GM19193 (cell line): ENCODE measurements around the gene TPPP.

Experiments used
- POLR2A ChIP-seq: IDR thresholded peaks from 4 replicates; pipeline ENCODE4 v1.6.1; 2011; ENCODE audit not compliant: insufficient read depth, insufficient read length; ENCODE audit errors: extremely low read depth

TPPP gene

DNA sequence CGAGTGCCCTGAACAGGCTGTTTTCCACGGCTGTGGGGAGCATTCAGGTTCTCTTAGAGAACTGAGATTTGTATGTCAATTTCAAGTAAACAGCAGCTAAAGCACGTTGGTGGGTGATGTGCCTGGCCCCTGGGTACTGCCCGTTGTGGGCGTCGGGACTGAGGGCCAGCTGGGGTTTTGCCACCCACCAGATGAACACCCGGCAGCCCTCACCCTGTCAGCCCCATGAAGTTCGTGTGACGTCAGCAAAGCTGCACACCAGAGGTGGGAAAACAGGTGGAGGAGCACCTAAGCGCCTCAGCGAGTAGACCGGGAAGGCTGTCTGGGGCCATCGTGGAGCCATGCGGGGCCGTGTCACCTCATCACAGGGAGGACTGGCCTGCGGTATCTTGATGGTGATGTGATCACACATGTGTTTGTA is 71.8 kb downstream of the TPPP start:
- no peak for TF ChIP-seq POLR2A

DNA sequence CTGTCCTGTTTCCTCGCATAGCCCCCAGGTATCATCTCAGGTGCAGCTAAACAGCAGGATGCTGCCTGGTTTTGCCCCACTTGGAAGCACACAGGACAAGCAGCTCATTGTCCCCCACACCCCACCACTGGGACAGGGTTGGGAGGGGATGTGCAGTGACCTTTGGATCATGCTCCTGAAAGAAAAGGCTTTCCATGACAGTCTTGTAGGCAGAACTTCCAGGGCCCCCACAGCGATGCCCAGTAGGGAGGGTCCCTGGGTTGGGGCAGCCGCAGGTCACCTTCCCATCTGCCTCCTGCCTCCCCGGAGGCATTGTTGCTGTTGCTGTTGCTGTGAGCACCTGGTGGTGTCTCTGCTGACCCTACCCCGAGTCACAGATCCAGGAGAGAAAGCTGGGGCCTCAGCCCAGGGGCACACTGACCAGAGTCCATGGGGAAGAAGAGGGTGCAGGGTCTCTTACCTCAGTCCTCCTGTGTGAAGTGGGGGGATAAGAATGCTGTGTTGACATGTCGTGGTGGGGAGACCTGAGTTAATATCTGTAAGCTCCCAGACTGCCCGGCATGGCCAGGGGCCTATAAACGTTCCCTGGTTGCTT is 72.5 kb downstream of the TPPP start:
- TF ChIP-seq POLR2A, result no peak

DNA sequence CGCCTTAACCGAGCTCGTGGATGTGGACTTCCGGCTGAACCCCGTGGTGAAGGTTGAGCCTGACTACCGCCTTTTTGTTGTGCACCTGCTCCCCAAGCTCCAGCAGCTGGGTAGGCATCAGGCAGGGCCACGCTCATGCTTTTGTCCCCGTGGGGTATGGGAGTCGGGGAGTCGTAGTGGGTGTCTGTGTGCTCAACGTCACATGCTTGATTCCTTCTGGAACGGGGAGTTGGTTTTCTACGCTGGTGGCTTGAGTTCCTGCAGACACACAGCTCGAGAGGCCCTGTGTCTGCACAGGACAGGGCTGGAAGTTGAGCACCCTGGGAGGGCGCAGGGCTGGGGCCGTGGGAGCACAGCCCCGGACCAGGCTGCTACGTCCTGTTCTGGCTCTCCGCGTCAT is 73.0 kb downstream of the TPPP start:
- no peak for TF ChIP-seq POLR2A

DNA sequence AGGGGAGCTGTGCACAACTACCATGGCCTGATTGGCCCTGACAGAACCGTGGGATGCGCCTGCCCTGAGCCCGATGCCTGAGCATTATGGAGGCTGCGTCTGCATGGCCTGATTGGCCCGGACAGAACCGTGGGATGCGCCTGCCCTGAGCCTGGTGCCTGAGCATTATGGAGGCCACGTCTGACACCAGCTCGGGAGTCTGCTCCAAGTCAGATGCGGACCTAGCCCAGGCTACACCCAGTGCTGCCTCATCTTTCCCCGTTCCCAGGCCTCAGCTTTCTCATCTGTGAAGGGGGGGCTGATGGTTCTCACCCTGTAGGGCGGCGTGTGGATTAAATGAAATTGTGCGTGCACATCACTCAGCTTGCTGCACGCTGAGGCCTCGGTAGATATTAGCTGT is 73.7 kb downstream of the TPPP start:
- TF ChIP-seq POLR2A, result no peak

DNA sequence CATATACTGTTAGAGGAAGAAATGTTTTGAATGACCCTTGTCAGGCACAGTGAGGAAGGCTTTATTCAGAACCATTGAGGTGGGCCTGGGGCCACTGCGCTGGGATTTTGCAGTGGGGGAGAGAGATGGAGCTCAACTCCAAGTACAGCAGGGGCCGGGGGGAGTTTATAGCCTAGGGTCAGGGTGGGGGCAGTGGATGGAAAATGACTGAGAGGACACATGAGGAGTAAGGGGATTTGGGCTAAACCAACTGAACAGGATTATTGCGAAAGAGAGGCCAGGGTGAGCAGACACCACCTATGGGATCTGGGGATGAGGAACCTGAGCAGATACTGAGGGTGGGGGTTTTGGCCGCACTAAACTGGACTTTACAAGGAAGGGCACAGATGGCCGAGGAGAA is 74.7 kb downstream of the TPPP start:
- TF ChIP-seq POLR2A, result no peak

DNA sequence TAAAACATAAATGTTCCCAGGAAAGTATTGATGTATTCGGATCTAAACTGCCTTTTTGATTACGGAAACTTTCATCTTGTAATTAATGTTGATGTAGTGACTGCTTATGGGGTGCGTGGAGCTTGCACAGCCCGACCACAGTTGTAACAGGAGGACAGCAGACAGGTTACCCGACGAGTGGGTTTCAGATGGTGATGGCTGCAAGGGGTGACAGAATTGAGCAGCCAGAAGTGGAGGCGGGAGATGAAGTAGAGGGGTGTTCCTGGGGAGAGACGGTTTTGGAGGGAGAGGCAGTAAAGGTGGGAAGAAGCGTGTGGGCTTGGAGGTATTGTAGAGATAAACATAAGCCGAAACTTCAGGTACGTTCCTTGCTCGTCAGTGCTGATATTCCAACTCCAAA is 75.3 kb downstream of the TPPP start:
- no peak for TF ChIP-seq POLR2A

DNA sequence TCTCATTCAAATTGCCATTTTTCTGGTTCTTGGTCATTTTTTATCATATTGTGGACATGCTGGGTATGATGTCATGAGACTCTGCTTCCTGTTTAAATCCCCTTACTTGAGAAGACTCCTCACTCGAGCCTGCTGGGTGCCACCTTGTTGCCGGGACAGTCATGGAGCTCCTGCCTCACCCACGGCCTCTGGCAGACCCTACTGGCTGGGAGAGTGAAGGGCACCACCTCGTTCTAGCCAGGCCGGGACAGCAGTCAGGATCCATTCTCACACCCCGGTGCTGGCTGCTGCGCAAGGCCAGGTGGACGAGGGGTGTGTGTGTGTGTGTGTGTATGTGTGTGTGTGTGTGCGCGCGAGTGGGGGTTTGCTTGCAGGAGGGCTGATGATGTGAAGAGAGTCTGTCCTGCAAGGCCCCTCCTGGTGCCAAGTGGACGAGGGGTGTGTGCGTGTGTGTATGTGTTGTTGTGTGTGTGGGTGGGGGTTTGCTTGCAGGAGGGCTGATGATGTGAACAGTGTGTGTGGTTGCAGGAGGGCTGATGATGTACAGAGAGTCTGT is 76.6 kb downstream of the TPPP start:
- no peak for TF ChIP-seq POLR2A

DNA sequence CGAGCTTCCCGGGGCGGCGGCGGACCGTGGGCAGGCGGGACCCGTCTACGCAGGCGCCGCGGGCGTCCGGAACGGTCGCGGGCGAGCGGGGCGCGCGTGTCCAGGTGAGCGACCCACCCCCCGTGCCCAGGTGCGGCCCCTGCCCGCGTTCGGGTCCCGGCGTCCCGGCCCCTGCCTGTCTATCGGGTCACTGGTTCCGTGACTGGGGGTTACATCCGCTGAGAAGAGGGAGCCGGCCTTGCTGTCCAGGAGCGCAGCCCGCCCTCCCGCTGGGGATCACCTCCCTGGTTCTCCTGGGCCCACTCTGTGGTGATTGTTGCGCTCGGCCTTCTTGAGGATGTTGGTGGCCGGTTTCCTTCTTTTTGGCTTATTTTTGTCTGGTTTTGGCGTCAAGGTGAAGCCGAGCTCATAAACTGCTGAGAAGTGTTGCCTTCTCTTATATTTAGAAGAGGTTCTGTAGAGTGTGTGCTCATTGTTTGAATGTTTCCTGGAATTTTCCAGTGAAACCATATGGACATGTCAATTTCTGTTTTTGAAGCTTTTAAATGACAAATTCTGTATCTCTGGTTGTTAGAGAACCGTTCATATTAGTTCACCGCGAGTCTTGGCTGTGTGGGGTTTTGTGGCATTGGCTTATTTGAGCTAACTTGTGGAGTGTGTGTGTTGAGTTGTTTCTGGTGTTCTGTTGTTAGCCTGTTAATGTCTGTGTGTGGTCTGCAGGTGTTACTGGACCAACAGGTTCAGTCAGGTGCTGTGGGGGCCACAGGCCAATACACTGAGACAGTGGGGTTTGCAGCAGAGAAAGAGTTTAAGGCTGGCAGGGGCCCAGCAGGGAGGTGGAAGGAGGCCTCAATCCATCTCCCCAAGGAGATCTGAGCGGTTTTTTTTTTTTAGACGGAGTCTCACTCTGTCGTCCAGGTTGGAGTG is 80.4 kb downstream of the TPPP start:
- no peak for TF ChIP-seq POLR2A

DNA sequence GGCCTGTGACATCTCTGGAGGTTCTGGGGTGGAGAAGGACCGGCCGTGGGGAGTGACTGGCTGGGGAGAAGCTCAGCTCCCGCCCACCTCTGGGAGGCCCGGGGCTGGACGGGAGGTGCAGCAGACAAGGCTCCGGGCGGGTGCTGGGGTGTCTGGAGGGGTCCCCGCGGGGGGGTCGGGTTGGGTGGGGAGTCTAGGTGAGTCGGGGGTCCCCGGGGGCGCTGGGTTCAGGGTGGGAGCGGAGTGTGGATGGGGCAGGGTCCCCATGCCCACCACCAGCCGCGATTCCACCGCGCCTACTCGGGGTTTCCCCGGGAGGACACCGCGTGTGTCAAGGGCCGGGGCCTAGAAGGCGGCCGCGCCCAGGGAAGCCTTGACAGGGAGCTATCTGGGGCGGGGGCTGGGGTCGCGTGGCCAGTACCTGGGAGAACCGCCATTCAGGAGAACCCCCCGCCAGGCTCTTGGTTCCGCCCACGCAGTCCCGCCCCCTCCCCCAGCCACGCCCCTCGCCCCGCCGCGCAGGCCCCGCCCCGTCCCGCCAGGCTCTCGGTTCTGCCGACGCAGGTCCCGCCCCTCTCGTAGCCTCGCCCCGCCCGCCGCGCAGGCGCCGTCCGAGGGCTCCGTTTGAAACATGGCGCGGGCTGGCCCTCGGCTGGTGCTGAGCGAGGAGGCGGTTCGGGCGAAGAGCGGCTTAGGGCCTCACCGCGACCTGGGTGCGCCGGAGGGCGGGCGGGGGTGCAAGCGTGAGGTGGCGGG is 81.2 kb downstream of the TPPP start, which contains the start of gene CEP72:
CEP72 (plus strand) TSS at position 610 of the 756 bp plus-strand sequence; CDS start at position 632, 22 bp downstream.
- TF ChIP-seq POLR2A, result peak; percentile 75

DNA sequence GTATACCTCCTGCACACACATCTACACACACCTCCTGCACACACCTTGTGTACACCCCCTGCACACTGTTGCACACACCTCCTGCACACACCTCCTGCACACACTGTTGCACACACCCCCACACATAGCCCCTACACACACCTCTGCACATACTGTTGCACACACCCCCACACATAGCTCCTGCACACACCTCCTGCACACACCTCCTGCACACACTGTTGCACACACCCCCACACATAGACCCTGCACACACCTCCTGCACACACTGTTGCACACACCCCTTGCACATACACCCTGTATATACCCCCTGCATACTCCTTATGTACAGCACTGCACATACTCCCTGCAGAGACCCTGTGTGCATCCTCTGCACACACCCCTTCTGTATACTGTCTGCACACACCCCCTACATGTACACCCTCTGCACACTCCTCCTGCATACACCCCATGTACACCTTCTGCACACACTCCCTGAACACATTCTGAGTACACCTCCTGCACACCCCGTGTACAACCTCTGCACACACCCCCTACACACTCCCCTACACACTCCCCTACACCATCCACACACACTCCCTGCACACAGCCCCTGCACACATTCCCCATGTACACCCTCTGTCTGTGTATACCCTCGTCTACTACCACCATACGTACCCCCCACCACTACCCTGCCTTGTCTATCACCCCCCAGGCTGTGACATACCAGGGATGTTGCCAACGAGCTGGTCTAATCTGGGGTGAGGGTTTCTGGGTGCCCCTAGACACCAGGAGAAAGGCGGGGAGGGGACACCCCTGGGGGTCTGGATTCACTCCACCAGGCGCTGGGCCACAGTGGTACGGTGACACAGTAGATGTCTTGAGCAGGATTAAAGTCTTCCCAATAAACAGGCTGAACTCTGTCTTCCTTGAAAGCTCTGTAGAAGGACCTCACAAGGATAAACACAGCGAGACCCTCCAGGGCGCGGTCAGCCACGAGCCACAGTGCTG is 82.1 kb downstream of the TPPP start:
- no peak for TF ChIP-seq POLR2A

DNA sequence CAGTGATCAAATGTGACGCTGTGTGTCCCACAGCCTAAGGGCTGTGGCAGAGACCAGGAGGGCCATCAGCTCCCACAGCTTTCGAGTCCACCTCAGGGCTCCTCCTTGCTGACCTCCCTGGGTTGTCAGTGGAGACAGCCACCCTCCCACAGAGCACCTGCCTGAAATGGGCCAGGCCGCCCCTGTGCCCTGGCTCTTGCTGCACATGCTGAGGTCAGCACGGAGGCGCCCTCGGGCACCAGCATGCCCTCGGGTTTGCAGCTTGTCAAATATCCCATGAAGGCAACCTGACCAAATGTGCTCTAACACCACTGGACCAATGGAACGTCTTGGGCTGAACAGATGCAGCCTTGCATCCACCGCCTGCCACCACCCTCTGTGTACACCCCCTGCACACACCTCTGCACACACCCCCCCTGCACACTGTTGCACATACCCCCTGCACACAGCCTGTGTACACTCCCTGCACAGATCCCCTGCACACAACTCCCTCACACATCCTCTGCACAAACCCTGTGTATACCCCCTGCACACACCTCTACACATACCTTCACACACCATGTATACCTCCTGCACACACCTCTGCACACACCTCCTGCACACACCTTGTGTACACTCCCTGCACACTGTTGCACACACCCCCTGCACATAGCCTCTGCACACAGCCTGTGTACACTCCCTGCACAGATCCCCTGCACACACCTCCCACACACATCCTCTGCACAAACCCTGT is 83.0 kb downstream of the TPPP start:
- TF ChIP-seq POLR2A, result no peak
